H9 (cell line): ENCODE results near the gene FAM163B. TPM values are rescaled to one million over a fixed set of nuclear protein-coding genes. Genes with fewer than 3 reads are reported as not detected.

Source experiments
- DNase-seq: peaks from one replicate; pipeline ENCODE4 v3.0.0-alpha.2; 2017
- H2AFZ ChIP-seq: one replicate; pipeline ENCODE4 v1.6.1; 2013; ENCODE audit warnings: mild to moderate bottlenecking, low read length, control low read depth, moderate library complexity
- H2AK5ac ChIP-seq: 2 replicates; pipeline ENCODE4 v1.6.1; 2013; ENCODE audit warnings: low read length, control low read depth, mixed read lengths; ENCODE audit not compliant: insufficient read length
- H2BK120ac ChIP-seq: one replicate; pipeline ENCODE4 v1.6.1; 2013; ENCODE audit warnings: low read depth, mild to moderate bottlenecking, low read length, control low read depth, inconsistent platforms; ENCODE audit not compliant: poor library complexity, severe bottlenecking
- H2BK12ac ChIP-seq: 2 replicates; pipeline ENCODE4 v1.6.1; 2013; ENCODE audit warnings: low read length, control low read depth, mixed read lengths, low read depth; ENCODE audit not compliant: insufficient read length
- H2BK15ac ChIP-seq: 2 replicates; pipeline ENCODE4 v1.6.1; 2013; ENCODE audit warnings: low read depth, low read length, control low read depth
- H2BK20ac ChIP-seq: one replicate; pipeline ENCODE4 v1.6.1; 2013; ENCODE audit warnings: low read depth, mild to moderate bottlenecking, low read length, control low read depth, inconsistent platforms; ENCODE audit not compliant: poor library complexity, severe bottlenecking
- H2BK5ac ChIP-seq: 2 replicates; pipeline ENCODE4 v1.6.1; 2013; ENCODE audit warnings: low read length, control low read depth, mixed read lengths; ENCODE audit not compliant: insufficient read length
- H3K14ac ChIP-seq: 2 replicates; pipeline ENCODE4 v1.6.1; 2013; ENCODE audit warnings: low read length, control low read depth; ENCODE audit not compliant: insufficient read depth
- H3K18ac ChIP-seq: 2 replicates; pipeline ENCODE4 v1.6.1; 2013; ENCODE audit warnings: low read depth, mild to moderate bottlenecking, mixed read lengths, low read length, control low read depth; ENCODE audit not compliant: insufficient read length
- H3K23ac ChIP-seq: 2 replicates; pipeline ENCODE4 v1.6.1; 2013; ENCODE audit warnings: low read length, control low read depth, mixed read lengths, low read depth; ENCODE audit not compliant: insufficient read length
- H3K23me2 ChIP-seq: 2 replicates; pipeline ENCODE4 v1.6.1; 2013; ENCODE audit warnings: low read depth, mild to moderate bottlenecking, mixed read lengths, low read length, control low read depth; ENCODE audit not compliant: insufficient read length, poor library complexity, severe bottlenecking
- H3K27ac ChIP-seq: 2 replicates; pipeline ENCODE4 v1.5.1; 2013; ENCODE audit warnings: low read length, control low read depth, mixed read lengths, low read depth; ENCODE audit not compliant: insufficient read length
- H3K27me3 ChIP-seq: 2 replicates; pipeline ENCODE4 v1.6.1; 2013; ENCODE audit warnings: low read length, control low read depth, inconsistent platforms; ENCODE audit not compliant: insufficient read depth
- H3K4ac ChIP-seq: 2 replicates; pipeline ENCODE4 v1.6.1; 2013; ENCODE audit warnings: low read depth, mild to moderate bottlenecking, control low read depth, inconsistent platforms, low read length, moderate library complexity
- H3K4me1 ChIP-seq: 2 replicates; pipeline ENCODE4 v1.6.1; 2013; ENCODE audit warnings: low read length, control low read depth, inconsistent platforms; ENCODE audit not compliant: insufficient read depth
- H3K4me2 ChIP-seq: 2 replicates; pipeline ENCODE4 v1.6.1; 2013; ENCODE audit warnings: low read length, control low read depth, mixed read lengths; ENCODE audit not compliant: insufficient read length, insufficient read depth
- H3K56ac ChIP-seq: 2 replicates; pipeline ENCODE4 v1.6.1; 2013; ENCODE audit warnings: low read depth, mild to moderate bottlenecking, mixed read lengths, low read length, control low read depth; ENCODE audit not compliant: insufficient read length
- H3K79me1 ChIP-seq: 2 replicates; pipeline ENCODE4 v1.6.1; 2013; ENCODE audit warnings: low read depth, mild to moderate bottlenecking, moderate library complexity, low read length, control low read depth, inconsistent platforms; ENCODE audit not compliant: insufficient read depth, poor library complexity, severe bottlenecking
- H3K79me2 ChIP-seq: 2 replicates; pipeline ENCODE4 v1.6.1; 2013; ENCODE audit warnings: low read length, control low read depth, inconsistent platforms; ENCODE audit not compliant: insufficient read depth
- H3K9ac ChIP-seq: 2 replicates; pipeline ENCODE4 v1.6.1; 2013; ENCODE audit warnings: low read length, control low read depth, mixed read lengths; ENCODE audit not compliant: insufficient read length; ENCODE audit errors: extremely low read depth
- H3K9me3 ChIP-seq: one replicate; pipeline ENCODE4 v1.6.1; 2013; ENCODE audit warnings: low read depth, low read length, inconsistent platforms; ENCODE audit not compliant: control insufficient read depth
- H3T11ph ChIP-seq: one replicate; pipeline ENCODE4 v1.6.1; 2013; ENCODE audit warnings: mild to moderate bottlenecking, low read length, control low read depth, inconsistent platforms
- H4K20me1 ChIP-seq: one replicate; pipeline ENCODE4 v1.6.1; 2013; ENCODE audit not compliant: control insufficient read depth, insufficient read length, insufficient read depth
- H4K5ac ChIP-seq: 2 replicates; pipeline ENCODE4 v1.6.1; 2013; ENCODE audit warnings: low read depth, mild to moderate bottlenecking, mixed read lengths, low read length, control low read depth; ENCODE audit not compliant: insufficient read length
- H4K8ac ChIP-seq: replicated peaks from 2 replicates; pipeline ENCODE4 v1.6.1; 2013; ENCODE audit warnings: low read length, control low read depth, mixed read lengths, low read depth; ENCODE audit not compliant: insufficient read length
- H4K91ac ChIP-seq: 2 replicates; pipeline ENCODE4 v1.6.1; 2013; ENCODE audit warnings: low read depth, mild to moderate bottlenecking, moderate library complexity, mixed read lengths, low read length, control low read depth; ENCODE audit not compliant: insufficient read length
- H3K27ac Mint-ChIP-seq, 3 experiments: 2 replicates in 2 of 3; 3 replicates in 1 of 3; pipeline ENCODE4 v1.8.0; 2020 to 2021; ENCODE audit warnings: mixed read lengths in 3 of 3, mild to moderate bottlenecking in 1 of 3, moderate library complexity in 1 of 3
- H3K27me3 Mint-ChIP-seq: 2 replicates; pipeline ENCODE4 v1.8.0; 2021; ENCODE audit warnings: low read depth, mild to moderate bottlenecking, moderate library complexity, mixed read lengths
- H3K36me3 Mint-ChIP-seq, 3 experiments: 2 replicates in 2 of 3; 3 replicates in 1 of 3; pipeline ENCODE4 v1.8.0; 2020 to 2021; ENCODE audit warnings: low read depth in 3 of 3, mixed read lengths in 3 of 3; ENCODE audit not compliant: insufficient read depth in 1 of 3
- H3K4me1 Mint-ChIP-seq, 2 experiments: 2 replicates each; pipeline ENCODE4 v1.8.0; 2020; ENCODE audit warnings: mixed read lengths in 2 of 2
- H3K4me3 Mint-ChIP-seq, 2 experiments: 2 replicates in 1 of 2; 3 replicates in 1 of 2; pipeline ENCODE4 v1.8.0; 2020 to 2021; ENCODE audit warnings: mild to moderate bottlenecking in 2 of 2, mixed read lengths in 2 of 2, moderate library complexity in 1 of 2
- H3K9me3 Mint-ChIP-seq, 2 experiments: 2 replicates in 1 of 2; 3 replicates in 1 of 2; pipeline ENCODE4 v1.8.0; 2020; ENCODE audit warnings: mild to moderate bottlenecking in 2 of 2, mixed read lengths in 2 of 2, moderate library complexity in 1 of 2
- CTCF ChIP-seq: fragments of 200-600 bp; sonication (generic); conservative IDR thresholded peaks from 3 replicates; pipeline ENCODE4 v1.8.0; 2021; ENCODE audit warnings: antibody characterized with exemption, mild to moderate bottlenecking
- WGBS: extraction: QIAGEN DNeasy Blood & Tissue Kit; methylation state at CpG from one replicate; pipeline ENCODE4 v1.1.7; 2013; ENCODE audit warnings: missing lambda C conversion rate, low lambda C conversion rate, mixed read lengths; ENCODE audit not compliant: insufficient read length; ENCODE audit errors: extremely low coverage; 5-methylcytosine and 5-hydroxymethylcytosine counted together
- total RNA-seq: library from RNA; stranded (reverse); gene quantifications from 2 replicates; pipeline ENCODE4 v1.2.1, GENCODE V29; 2021

The FAM163B gene
- total RNA-seq, 1 experiment from 2014 or later: 0.39 TPM

- no peak overlapping the region for H2BK20ac ChIP-seq
These were observed 17.9 kb downstream of the FAM163B start for GRCh38 chr9:133591116-133591910.

More at GRCh38 chr9:133591116-133591910, 17.9 kb downstream of the FAM163B start:
- no peak overlapping the region for H4K91ac ChIP-seq
- no peak overlapping the region for H3K27ac ChIP-seq
- no peak overlapping the region for H3K23ac ChIP-seq
- no peak overlapping the region for H3K18ac ChIP-seq
- H2AFZ ChIP-seq: no peak overlapping the region
- H3K23me2 ChIP-seq: no peaks in the 10 kb centered on the region
- H3K56ac ChIP-seq: no peak overlapping the region
- no peak for TF ChIP-seq CTCF
- no peaks in the 10 kb centered on the region for H4K20me1 ChIP-seq
- Mint-ChIP-seq H3K4me1 (peaks cover 0 to 2% of the 10 kb centered on the region in 2 experiments; a peak in 1 of 4 replicates), H3K4me3 (no peak overlapping the region), H3K27me3 (peaks cover 11% of the 10 kb centered on the region), H3K9me3 (peaks cover 5 to 10% of the 10 kb centered on the region in 2 experiments), H3K27ac (peak overlapping the region in 1 of 3 experiments; percentile 59; a peak in 1 of 7 replicates), H3K36me3 (peaks cover 0 to 2% (median 2%) of the 10 kb centered on the region in 3 experiments; a peak in 3 of 7 replicates)
- H3K4me1 ChIP-seq: no peaks in the 10 kb centered on the region
- H2BK15ac ChIP-seq: no peak overlapping the region
- H2BK12ac ChIP-seq: no peak overlapping the region
- no peak overlapping the region for H3K9ac ChIP-seq
- no peak overlapping the region for H3K4ac ChIP-seq
- no peak overlapping the region for H3K14ac ChIP-seq
- H4K8ac ChIP-seq: no peak overlapping the region
- no peak overlapping the region for H3K4me2 ChIP-seq
- no peak overlapping the region for H2AK5ac ChIP-seq
- no peaks in the 10 kb centered on the region for H3K9me3 ChIP-seq
- no CpG with 5 or more reads among the region's 17 CpGs for WGBS
- no peak overlapping the region for H2BK120ac ChIP-seq
- H3K79me2 ChIP-seq: no peaks in the 10 kb centered on the region
- no peak overlapping the region for H3T11ph ChIP-seq
- no peaks in the 10 kb centered on the region for H3K27me3 ChIP-seq
- no peak overlapping the region for H2BK5ac ChIP-seq
- no peak for DNase-seq
- no peaks in the 10 kb centered on the region for H3K79me1 ChIP-seq
- no peak overlapping the region for H4K5ac ChIP-seq
